Activated CD8-positive, alpha-beta T cell treated with anti-CD3 and anti-CD28 coated beads for 36 hours (primary cell): Measurements from ENCODE around the gene RND3. TPM values are rescaled to one million over a fixed set of nuclear protein-coding genes. Genes with fewer than 3 reads are reported as not detected.

Source experiments
- ATAC-seq: fragments of 200-7000 bp; cut with Tn5 transposase; one replicate; pipeline ENCODE4 v1.10.0; 2021; ENCODE audit warnings: mild to moderate bottlenecking, moderate library complexity
- CTCF ChIA-PET: fragments of 350-600 bp; sonication (Branson Sonifier 250); formaldehyde crosslinking; loops from one replicate; lab custom pipeline; 2021; ENCODE audit warnings: antibody characterized with exemption; lab: Charles Lee
- POLR2A ChIA-PET: fragments of 350-600 bp; sonication (Branson Sonifier 250); formaldehyde crosslinking; loops from one replicate; lab custom pipeline; 2021; ENCODE audit warnings: antibody characterized with exemption; lab: Charles Lee
- DNase-seq: peaks from one replicate; pipeline ENCODE4 v3.0.0-alpha.2; 2020
- H3K27ac Mint-ChIP-seq: one replicate; pipeline ENCODE4 v1.8.0; 2021; ENCODE audit warnings: mild to moderate bottlenecking, mixed read lengths
- H3K27me3 Mint-ChIP-seq: one replicate; pipeline ENCODE4 v1.8.0; 2021; ENCODE audit warnings: mixed read lengths
- H3K36me3 Mint-ChIP-seq: one replicate; pipeline ENCODE4 v1.8.0; 2021; ENCODE audit warnings: low read depth, mixed read lengths
- H3K4me1 Mint-ChIP-seq: one replicate; pipeline ENCODE4 v1.8.0; 2021; ENCODE audit warnings: low read depth, mixed read lengths
- H3K4me3 Mint-ChIP-seq: one replicate; pipeline ENCODE4 v1.8.0; 2021; ENCODE audit warnings: mild to moderate bottlenecking, moderate library complexity, mixed read lengths
- H3K9me3 Mint-ChIP-seq: one replicate; pipeline ENCODE4 v1.8.0; 2021; ENCODE audit warnings: mixed read lengths
- CTCF ChIP-seq: fragments of 200-600 bp; IDR thresholded peaks from one replicate; pipeline ENCODE4 v1.8.0; 2022; ENCODE audit warnings: antibody characterized with exemption, mild to moderate bottlenecking
- intact Hi-C: fragments of 100-400 bp; cut with micrococcal nuclease; formaldehyde crosslinking; loops from one replicate; pipeline ENCODE4 v1.10.0; 2022
- total RNA-seq, 2 experiments: library from RNA; stranded (reverse); gene quantifications; one replicate each; pipeline ENCODE4 v1.2.3, GENCODE V29; 2021

Gene RND3
- total RNA-seq, 2 experiments from 2014 or later: not detected

- Mint-ChIP-seq H3K4me1 (no peaks in the 10 kb centered on the region), H3K27me3 (no peaks in the 10 kb centered on the region), H3K9me3 (no peaks in the 10 kb centered on the region), H3K27ac (no peak overlapping the region), H3K4me3 (no peak overlapping the region), H3K36me3 (no peaks in the 10 kb centered on the region)
- POLR2A ChIA-PET: no interaction called here
- intact Hi-C loops: no loop called here
- TF ChIP-seq CTCF: no peak
- CTCF ChIA-PET: no interaction called here
- DNase-seq (no peak), ATAC-seq (no peak)
Measured at GRCh38 chr2:150507071-150507470, 19.6 kb upstream of the RND3 start.

GRCh38 chr2:150505178-150505577 is 17.7 kb upstream of the RND3 start:
- intact Hi-C loops: no loop called here
- H3K4me1 Mint-ChIP-seq: no peaks in the 10 kb centered on the region
- no peak overlapping the region for H3K4me3 Mint-ChIP-seq
- DNase-seq: no peak
- H3K27ac Mint-ChIP-seq: no peak overlapping the region
- no peaks in the 10 kb centered on the region for H3K36me3 Mint-ChIP-seq
- H3K9me3 Mint-ChIP-seq: no peaks in the 10 kb centered on the region
- no peak for TF ChIP-seq CTCF
- ATAC-seq: no peak
- no peaks in the 10 kb centered on the region for H3K27me3 Mint-ChIP-seq
- POLR2A ChIA-PET: no interaction called here
- CTCF ChIA-PET: no interaction called here

GRCh38 chr2:150495993-150496627 is 8.6 kb upstream of the RND3 start:
- Mint-ChIP-seq H3K4me1 (no peaks in the 10 kb centered on the region), H3K36me3 (no peaks in the 10 kb centered on the region), H3K27me3 (no peaks in the 10 kb centered on the region), H3K9me3 (no peaks in the 10 kb centered on the region), H3K27ac (no peak overlapping the region), H3K4me3 (no peak overlapping the region)
- ChIA-PET CTCF (no interaction called here), POLR2A (no interaction called here)
- ATAC-seq: no peak
- intact Hi-C loops: no loop called here
- no peak for TF ChIP-seq CTCF
- no peak for DNase-seq

- intact Hi-C loops: no loop called here
- CTCF ChIA-PET: no interaction called here
- no peak for ATAC-seq
Measured at GRCh38 chr2:150495001-150495400, 7.5 kb upstream of the RND3 start.

More at GRCh38 chr2:150495001-150495400, 7.5 kb upstream of the RND3 start:
- H3K27ac Mint-ChIP-seq: no peak overlapping the region
- no peaks in the 10 kb centered on the region for H3K36me3 Mint-ChIP-seq
- peaks cover 2% of the 10 kb centered on the region for H3K27me3 Mint-ChIP-seq
- H3K9me3 Mint-ChIP-seq: no peaks in the 10 kb centered on the region
- no peaks in the 10 kb centered on the region for H3K4me1 Mint-ChIP-seq
- POLR2A ChIA-PET: no interaction called here
- no peak for TF ChIP-seq CTCF
- no peak overlapping the region for H3K4me3 Mint-ChIP-seq
- no peak for DNase-seq
